HepG2 (cell line): ENCODE measurements around the gene ZMIZ1.

Experiments used
- ADNP ChIP-seq: sonication (generic); formaldehyde crosslinking; IDR thresholded peaks from 2 replicates; pipeline ENCODE4 v1.4.0; 2020; ENCODE audit warnings: missing genetic modification reagents
- CTCF ChIP-seq: sonication (generic); formaldehyde crosslinking; IDR thresholded peaks from 2 replicates; pipeline ENCODE4 v1.5.0; 2020; ENCODE audit warnings: mild to moderate bottlenecking, missing genetic modification reagents, moderate library complexity
- EP300 ChIP-seq, 3 experiments: sonication (generic) in 1 of 3; formaldehyde crosslinking in 1 of 3; IDR thresholded peaks; 2 replicates each; pipeline versions ENCODE4 v1.5.1 to v1.6.1; 2011 to 2020; ENCODE audit warnings: low read depth in 2 of 3, low read length in 2 of 3, borderline replicate concordance in 1 of 3, improper control_type of control experiment in 1 of 3, mild to moderate bottlenecking in 1 of 3, missing genetic modification reagents in 1 of 3, moderate library complexity in 1 of 3
- FOXM1 ChIP-seq: sonication (generic); formaldehyde crosslinking; IDR thresholded peaks from 2 replicates; pipeline ENCODE4 v1.5.0; 2020; ENCODE audit warnings: missing genetic modification reagents
- HCFC1 ChIP-seq: fragments of 150-350 bp; IDR thresholded peaks from 2 replicates; pipeline ENCODE4 v1.6.1; 2014; ENCODE audit warnings: low read depth, low read length
- IRF1 ChIP-seq: sonication (generic); formaldehyde crosslinking; IDR thresholded peaks from 2 replicates; pipeline ENCODE4 v1.4.0; 2020; ENCODE audit warnings: low read depth, mild to moderate bottlenecking, missing genetic modification reagents
- POLR2A ChIP-seq, 2 experiments: IDR thresholded peaks; 2 replicates each; pipeline ENCODE4 v1.6.1; 2011; ENCODE audit warnings: low read depth in 2 of 2, low read length in 2 of 2, mild to moderate bottlenecking in 1 of 2, moderate library complexity in 1 of 2; ENCODE audit not compliant: insufficient read depth in 1 of 2
- PTBP1 ChIP-seq: fragments of 200-400 bp; formaldehyde crosslinking; IDR thresholded peaks from 2 replicates; pipeline ENCODE4 v1.6.1; 2018; ENCODE audit warnings: low read length, low read depth; ENCODE audit not compliant: poor library complexity, severe bottlenecking
- RFX1 ChIP-seq: fragments of 450-650 bp; IDR thresholded peaks from 2 replicates; pipeline ENCODE4 v1.6.1; 2017
- ZBTB40 ChIP-seq, 2 experiments: fragments of 450-650 bp in 1 of 2; sonication (generic) in 1 of 2; formaldehyde crosslinking in 1 of 2; IDR thresholded peaks; 2 replicates each; pipeline versions ENCODE4 v1.6.1 to v1.8.0; 2016 to 2022; ENCODE audit warnings: antibody characterized with exemption in 1 of 2, mild to moderate bottlenecking in 1 of 2, missing genetic modification reagents in 1 of 2
- ZNF331 ChIP-seq: sonication (generic); formaldehyde crosslinking; IDR thresholded peaks from 2 replicates; pipeline ENCODE4 v1.4.0; 2020; ENCODE audit warnings: missing genetic modification reagents
- ZNF768 ChIP-seq: sonication (generic); formaldehyde crosslinking; IDR thresholded peaks from 2 replicates; pipeline ENCODE4 v1.4.0; 2020; ENCODE audit warnings: missing genetic modification reagents
- TF ChIP-seq, protein P1 (sequence below): sonication (generic); formaldehyde crosslinking; IDR thresholded peaks from 2 replicates; pipeline ENCODE4 v1.4.0; 2020; ENCODE audit warnings: missing genetic modification reagents, borderline replicate concordance

DNA sequence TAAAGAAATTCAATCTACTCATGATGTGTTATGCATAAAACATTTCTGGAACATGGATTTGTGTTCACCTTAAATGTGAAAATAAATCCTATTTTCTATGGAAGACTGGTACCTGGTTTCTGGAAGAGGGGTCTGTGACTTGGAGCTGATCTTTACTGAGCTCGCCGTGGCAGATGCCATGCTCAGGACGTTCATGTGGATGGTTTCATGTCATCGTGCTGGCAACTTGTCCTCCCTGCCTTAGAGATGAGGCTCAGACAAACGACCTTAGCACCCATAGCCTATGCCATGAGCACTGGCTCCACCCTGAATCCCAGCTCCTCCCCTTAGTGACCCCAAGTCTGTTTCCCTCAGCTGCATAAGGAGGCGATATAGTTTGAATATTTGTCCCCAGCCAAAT, 285.8 kb downstream of the ZMIZ1 start:
- TF ChIP-seq POLR2A (IDR thresholded peaks at IDR 0.05; ENCODE audit: insufficient read depth in 1 of 2, low read depth in 2 of 2, low read length in 2 of 2): peak in 1 of 2 experiments; percentile 24; a peak in 2 of 4 replicates
- no peak for TF ChIP-seq ADNP (CRISPR knock-in tag)
- TF ChIP-seq CTCF (CRISPR knock-in tag): no peak
- TF ChIP-seq FOXM1 (CRISPR knock-in tag): no peak
- no peak for TF ChIP-seq ZNF331
- TF ChIP-seq, protein P1, sequence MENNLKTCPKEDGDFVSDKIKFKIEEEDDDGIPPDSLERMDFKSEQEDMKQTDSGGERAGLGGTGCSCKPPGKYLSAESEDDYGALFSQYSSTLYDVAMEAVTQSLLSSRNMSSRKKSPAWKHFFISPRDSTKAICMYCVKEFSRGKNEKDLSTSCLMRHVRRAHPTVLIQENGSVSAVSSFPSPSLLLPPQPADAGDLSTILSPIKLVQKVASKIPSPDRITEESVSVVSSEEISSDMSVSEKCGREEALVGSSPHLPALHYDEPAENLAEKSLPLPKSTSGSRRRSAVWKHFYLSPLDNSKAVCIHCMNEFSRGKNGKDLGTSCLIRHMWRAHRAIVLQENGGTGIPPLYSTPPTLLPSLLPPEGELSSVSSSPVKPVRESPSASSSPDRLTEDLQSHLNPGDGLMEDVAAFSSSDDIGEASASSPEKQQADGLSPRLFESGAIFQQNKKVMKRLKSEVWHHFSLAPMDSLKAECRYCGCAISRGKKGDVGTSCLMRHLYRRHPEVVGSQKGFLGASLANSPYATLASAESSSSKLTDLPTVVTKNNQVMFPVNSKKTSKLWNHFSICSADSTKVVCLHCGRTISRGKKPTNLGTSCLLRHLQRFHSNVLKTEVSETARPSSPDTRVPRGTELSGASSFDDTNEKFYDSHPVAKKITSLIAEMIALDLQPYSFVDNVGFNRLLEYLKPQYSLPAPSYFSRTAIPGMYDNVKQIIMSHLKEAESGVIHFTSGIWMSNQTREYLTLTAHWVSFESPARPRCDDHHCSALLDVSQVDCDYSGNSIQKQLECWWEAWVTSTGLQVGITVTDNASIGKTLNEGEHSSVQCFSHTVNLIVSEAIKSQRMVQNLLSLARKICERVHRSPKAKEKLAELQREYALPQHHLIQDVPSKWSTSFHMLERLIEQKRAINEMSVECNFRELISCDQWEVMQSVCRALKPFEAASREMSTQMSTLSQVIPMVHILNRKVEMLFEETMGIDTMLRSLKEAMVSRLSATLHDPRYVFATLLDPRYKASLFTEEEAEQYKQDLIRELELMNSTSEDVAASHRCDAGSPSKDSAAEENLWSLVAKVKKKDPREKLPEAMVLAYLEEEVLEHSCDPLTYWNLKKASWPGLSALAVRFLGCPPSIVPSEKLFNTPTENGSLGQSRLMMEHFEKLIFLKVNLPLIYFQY (CRISPR knock-in tag): no peak
- no peak for TF ChIP-seq ZNF768 (CRISPR knock-in tag)
- TF ChIP-seq PTBP1: no peak
- no peak for TF ChIP-seq ZBTB40 (IDR thresholded peaks at IDR 0.05)
- no peak for TF ChIP-seq ZBTB40 (CRISPR knock-in tag; IDR thresholded peaks at IDR 0.05)
- no peak for TF ChIP-seq HCFC1
- TF ChIP-seq RFX1: no peak
- TF ChIP-seq EP300 (IDR thresholded peaks at IDR 0.05; ENCODE audit: low read depth in 2 of 2, low read length in 2 of 2): no peak
- no peak for TF ChIP-seq EP300 (CRISPR knock-in tag; IDR thresholded peaks at IDR 0.05; ENCODE audit: borderline replicate concordance)
- TF ChIP-seq IRF1 (CRISPR knock-in tag): no peak
